Posterior vena cava (tissue), 2 donors: ENCODE results near the gene HEXA. TPM values are rescaled to one million over a fixed set of nuclear protein-coding genes. Genes with fewer than 3 reads are reported as not detected.
A peak's percentile ranks its signal among the peaks of the same experiment; 100 is the strongest.
"Not testable (repeated sequence)": the region's sequence is repeated elsewhere in the genome, so short reads cannot be mapped to it uniquely, and the experiment has no call there.

Experiments
- DNase-seq: peaks from one replicate; pipeline ENCODE4 v3.0.0-alpha.2; 2020; ENCODE audit warnings: low spot score
- intact Hi-C, 2 donors: fragments of 100-400 bp; cut with DNase I; formaldehyde crosslinking; loops; one replicate each; pipeline versions ENCODE4 v1.14.1 to v1.14.2; 2022 to 2023
- long read RNA-seq, 2 donors: library from polyadenylated mRNA; unstranded; transcript quantifications; one replicate each; pipeline ENCODE4 v2.0.0, GENCODE V29; 2020 to 2021
- total RNA-seq, 2 donors: library from RNA; stranded (reverse); fragmentation: NEBNext Ultra II Directional; extraction: Animal tissue kit (Norgen Biotek cat#: 25700); gene quantifications; one replicate each; pipeline ENCODE4 v1.2.1, GENCODE V29; 2021
- donor health status: DM: yes; HTN: yes; CAD: no.
- donor health status: DM: yes; HTN: yes; CAD: no.

HEXA gene
- 100 to 1,000 TPM in 1 of 2 donors, 10 to 100 TPM in 1; 84.0 to 120 TPM for total RNA-seq
- long read RNA-seq, donor 1, full-length matches to known transcripts: 43 of 54 reads
- long read RNA-seq, donor 1, partial matches to known transcripts: 3 of 54 reads
- long read RNA-seq, donor 1, other reads (novel, unspliced or antisense): 8 of 54 reads
- long read RNA-seq, donor 2, full-length matches to known transcripts: 193 of 216 reads
- long read RNA-seq, donor 2, partial matches to known transcripts: 12 of 216 reads
- long read RNA-seq, donor 2, other reads (novel, unspliced or antisense): 11 of 216 reads

DNA sequence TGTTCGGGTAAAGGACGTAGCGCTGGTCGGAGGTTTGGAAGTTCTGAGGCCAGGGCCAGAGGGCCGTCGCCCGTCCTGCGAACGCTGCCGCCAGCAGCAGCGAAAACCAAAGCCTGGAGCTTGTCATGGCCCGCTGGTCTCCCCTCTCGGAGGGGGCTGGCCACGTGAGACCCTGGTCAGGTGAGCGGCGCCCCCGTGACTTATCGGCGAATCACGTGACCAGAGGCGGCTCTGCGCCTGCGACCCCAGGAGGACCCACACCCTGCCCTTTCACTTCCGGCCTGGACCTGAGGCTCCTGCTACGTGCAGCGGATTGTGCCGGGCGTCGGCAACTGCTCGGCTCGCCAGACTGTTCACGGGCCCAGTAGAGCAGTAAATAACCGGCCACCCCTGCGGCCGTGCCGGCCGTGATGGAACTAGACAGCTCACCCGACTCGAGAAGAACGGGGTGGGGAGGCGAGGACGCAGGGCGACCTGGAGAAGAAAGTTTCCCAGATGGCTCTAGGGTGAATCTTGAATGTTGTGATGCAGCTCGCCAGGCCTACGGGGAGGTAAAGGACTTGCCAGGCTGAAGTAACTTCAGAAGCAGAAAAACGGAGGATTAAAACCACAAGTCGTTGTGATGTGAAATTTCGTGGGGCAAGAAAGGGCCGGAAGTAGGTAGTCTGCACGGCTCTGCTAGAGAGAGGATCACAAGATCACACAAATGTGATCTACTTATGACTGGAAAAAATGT, at the start of gene HEXA:
Gene HEXA (minus strand): TSS at position 169 of the 736 bp plus-strand sequence. CDS start 42 bp downstream, at position 127.
- peak; percentile 99 for DNase-seq
- intact Hi-C loops: no loop called here

DNA sequence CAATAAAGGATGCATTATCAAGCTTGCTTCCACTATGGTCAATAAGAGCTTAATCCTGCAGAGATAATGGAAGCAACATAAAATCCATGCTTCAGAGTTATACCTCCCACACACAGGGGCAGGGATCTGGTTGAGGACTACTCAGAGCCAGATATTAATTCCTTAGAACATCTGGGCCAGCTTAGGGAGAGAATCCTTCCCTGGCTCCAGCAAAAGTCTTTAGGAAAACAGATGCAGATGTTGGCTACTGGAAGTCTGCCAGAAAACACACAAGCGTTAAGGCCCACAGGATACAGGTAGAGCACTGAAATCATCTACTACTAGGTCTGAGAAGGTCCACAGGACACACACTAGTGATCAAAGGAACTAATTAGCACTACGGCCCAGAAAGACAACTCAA, 47.4 kb upstream of the HEXA start:
- intact Hi-C loops: no loop called here

DNA sequence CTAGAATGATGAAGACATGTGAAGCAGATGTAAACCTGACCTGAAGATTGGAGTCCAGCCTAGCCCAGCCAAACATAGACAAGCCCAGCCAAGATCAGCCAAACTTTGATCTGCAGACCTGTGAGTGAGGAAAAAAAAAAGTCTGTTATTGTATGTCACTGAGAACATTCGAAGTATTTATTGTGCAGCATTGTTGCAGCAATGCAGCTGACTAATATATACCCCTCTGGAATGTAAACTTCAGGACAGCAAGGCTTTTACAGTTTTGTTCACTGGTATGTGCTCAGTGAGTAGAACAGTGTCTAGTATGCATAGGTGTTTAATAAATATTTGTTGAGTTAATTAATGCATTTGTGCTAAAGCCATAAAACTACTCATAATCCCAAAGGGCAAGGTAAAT, 45.7 kb upstream of the HEXA start:
- no peak for DNase-seq
- intact Hi-C loops: no loop called here

More for the DNA sequence above, 47.4 kb upstream of the HEXA start:
- DNase-seq: no peak

DNA sequence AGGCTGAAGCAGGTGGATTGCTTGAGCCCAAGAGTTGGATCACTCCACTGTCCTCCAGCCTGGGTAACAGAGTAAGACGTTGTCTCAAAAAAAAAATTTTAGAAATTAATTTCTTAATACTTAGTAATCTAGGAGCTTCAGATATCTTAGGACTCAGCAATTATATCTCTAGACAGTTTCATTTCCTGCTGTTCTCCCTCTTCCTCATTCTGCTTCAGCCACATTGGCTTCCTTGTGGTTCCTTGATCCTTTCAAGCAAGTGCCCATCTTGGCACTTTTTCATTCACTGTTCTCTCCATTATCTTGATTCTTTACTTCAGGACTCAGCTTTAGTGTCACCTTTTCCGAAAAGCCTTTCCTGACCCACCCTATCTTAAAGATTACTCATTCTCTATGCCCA, 44.8 kb upstream of the HEXA start:
- no peak for DNase-seq

DNA sequence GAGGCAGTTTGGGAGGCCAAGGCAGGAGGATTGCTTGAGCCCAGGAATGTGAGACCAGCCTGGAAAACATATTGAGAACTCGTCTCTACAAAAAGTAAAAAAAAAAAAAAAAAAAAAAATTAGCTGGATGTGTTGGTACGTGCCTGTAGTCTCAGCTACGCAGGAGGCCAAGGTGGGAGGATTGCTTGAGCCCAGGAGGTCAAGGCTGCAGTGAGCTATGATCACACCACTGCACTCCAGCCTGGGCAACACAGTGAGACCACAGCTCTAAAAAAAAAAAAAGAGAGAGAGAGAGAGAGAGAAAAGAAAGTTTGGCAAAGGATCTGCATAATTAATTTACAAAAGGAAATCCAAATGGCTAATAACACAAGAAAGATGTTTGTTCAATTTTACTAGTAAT, 44.0 kb upstream of the HEXA start:
- intact Hi-C loops, DNase-seq: not testable (repeated sequence)

More for the DNA sequence above, 44.8 kb upstream of the HEXA start:
- intact Hi-C loops: no loop called here

DNA sequence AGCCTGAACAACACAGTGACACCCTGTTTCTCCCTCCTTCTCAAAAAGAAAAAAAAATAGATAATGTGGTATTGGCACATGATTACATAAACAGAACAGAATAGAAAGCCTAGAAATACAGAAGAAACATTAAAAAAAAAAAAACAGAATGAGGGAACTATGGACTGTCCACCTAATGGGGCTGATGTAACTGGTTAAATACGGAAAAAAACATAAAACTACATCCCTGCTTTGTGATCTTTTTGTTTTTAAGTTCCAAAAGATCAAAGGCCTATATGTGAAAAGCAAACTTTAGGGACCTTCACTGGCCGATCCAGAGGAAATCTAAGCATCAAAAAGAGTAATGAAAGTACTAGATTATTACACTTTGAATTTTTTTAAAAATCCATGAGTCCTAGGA, 39.5 kb upstream of the HEXA start:
- DNase-seq: no peak
- intact Hi-C loops: no loop called here

DNA sequence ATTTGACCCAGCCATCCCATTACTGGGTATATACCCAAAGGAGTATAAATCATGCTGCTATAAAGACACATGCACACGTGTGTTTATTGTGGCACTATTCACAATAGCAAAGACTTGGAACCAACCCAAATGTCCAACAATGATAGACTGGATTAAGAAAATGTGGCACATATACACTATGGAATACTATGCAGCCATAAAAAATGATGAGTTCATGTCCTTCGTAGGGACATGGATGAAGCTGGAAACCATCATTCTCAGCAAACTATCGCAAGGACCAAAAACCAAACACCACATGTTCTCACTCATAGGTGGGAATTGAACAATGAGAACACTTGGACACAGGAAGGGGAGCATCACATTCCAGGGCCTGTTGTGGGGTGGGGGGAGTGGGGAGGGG, 37.5 kb upstream of the HEXA start:
- DNase-seq, intact Hi-C loops: not testable (repeated sequence)

DNA sequence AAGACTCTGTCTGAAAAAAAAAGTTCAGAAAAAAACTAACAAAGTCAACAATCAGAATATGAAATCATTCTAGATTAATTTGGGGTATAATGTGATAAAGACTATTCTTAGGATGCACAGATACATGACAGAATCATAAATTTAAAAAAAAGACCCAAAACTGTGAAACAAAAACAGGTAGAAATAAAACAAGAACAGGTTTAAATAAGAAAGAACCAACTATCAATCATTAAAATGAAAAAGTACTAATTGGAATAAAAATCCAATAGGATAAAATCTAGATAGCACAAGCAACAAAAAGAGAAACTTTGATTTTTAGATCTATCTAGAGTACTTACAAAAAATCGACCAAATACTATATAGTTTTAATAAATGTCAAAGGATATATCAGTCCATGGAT, 35.7 kb upstream of the HEXA start:
- DNase-seq: no peak
- intact Hi-C loops: no loop called here

DNA sequence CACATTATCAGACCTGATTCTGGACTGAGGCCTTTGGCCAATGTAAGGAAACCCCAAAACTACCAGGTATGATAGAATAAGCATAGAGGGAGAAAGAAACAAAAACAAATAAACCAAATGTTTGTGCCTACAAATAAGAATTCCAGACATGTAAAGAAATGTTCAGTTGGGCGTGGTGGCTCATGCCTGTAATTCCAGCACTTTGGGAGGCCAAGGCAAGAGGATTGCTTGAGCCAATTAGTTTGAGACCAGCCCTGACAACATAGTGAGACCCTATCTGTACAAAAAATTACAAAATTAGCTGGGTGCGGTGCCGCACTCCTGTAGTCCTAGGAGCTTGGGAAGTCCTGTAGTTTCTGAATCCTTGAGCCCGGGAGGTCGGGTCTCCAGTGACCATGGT, 35.3 kb upstream of the HEXA start:
- intact Hi-C loops: no loop called here
- no peak for DNase-seq

DNA sequence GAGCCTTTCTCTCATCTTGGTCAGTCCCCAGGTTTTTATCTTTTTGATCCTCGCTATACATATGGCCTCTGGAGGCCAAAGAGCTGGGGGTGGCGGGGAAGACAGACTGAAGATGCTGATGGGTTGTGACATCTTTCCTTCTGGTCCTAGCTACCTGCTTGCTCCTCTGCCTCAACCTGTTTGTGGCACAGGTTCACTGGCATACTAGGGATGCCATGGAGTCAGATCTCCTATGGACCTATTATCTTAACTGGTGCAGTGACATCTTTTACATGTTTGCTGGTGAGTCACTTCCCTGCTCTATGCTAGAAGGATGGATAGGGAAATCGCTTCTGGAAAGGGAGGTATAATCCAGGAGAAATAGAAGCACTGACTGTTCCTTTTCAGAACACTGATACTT, 31.1 kb upstream of the HEXA start:
- intact Hi-C loops: no loop called here

DNA sequence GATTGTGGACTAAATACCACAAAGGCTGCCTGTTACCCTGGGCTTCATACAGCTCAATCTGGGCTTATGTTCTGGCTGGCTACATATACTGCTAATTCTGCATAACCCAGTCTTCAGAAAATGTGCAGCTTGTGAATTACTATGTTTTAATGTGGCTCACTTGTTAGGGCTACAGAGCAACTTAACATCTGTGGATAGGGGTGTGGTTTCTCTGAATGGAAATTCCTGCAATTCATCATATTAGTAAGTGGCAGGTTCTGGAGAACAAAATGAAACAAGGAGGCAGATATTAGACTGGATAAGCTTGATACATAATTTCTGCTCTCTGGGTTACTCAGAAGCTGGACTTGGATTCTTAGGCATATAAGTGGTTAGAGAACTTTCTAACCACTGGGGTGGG, 29.0 kb upstream of the HEXA start:
- DNase-seq: no peak
- intact Hi-C loops: no loop called here

More for the DNA sequence above, 31.1 kb upstream of the HEXA start:
- no peak for DNase-seq

DNA sequence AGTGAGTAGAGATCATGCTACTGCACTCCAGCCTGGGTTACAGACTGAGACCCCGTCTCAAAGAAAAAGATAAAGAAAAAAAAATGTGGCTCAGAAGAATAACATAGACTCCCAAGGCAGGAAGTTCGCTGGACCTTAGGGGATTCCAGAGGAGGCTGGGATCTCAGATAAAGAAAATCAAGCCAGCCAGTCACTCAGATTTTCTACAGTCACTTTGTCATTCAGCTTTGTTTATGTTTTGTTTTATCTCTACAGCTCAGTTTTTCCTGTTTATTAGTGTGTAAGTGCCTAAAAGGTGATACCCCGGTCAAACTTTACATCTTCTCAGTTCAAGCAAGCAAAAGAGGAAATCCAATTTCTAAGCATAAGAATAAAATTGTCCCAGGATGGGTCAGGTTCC, 28.5 kb upstream of the HEXA start:
- no peak for DNase-seq
- intact Hi-C loops: no loop called here

DNA sequence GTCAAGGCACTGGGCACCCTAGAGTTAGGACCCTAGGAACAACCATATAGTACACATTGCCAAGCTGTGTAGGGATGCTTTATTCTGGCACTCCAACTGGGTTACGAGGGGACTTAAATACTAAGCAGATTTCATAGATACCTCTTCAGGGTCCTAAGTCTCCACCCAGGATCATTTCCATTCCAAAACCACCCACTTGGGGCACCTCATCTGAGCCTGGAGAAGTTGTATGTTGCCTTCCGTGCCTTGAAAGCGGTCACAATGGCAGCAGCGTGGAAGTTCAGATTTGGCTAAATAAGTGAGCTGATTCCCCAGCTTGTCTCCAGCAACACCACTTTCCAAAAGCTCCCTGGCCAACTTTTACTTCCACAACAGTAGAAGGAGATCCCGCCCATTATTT, 26.9 kb upstream of the HEXA start:
- intact Hi-C loops: no loop called here
- DNase-seq: no peak

DNA sequence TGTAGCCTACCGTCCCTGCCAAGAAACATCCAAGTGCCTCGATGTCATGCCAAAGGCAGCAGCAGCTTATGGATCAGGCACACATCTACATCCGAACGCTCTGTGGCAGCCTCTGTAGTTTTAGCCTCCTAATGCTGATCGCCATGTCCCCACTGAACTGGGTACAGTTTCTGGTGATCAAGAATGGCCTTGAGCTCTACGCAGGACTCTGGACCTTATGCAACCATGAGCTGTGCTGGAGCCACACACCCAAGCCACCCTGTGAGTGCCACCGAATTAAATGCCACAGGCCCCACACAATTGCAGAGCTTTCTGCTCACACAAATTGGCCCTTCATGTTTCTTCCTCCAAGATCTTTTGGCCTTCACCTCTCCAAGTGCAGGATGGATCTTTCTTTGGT, 22.8 kb upstream of the HEXA start:
- intact Hi-C loops: loop anchor here in 1 of 2 donors (10.0 kb wide), 1 partner anchor 1864 kb away; no protein-coding TSS in a partner anchor
- DNase-seq: no peak

DNA sequence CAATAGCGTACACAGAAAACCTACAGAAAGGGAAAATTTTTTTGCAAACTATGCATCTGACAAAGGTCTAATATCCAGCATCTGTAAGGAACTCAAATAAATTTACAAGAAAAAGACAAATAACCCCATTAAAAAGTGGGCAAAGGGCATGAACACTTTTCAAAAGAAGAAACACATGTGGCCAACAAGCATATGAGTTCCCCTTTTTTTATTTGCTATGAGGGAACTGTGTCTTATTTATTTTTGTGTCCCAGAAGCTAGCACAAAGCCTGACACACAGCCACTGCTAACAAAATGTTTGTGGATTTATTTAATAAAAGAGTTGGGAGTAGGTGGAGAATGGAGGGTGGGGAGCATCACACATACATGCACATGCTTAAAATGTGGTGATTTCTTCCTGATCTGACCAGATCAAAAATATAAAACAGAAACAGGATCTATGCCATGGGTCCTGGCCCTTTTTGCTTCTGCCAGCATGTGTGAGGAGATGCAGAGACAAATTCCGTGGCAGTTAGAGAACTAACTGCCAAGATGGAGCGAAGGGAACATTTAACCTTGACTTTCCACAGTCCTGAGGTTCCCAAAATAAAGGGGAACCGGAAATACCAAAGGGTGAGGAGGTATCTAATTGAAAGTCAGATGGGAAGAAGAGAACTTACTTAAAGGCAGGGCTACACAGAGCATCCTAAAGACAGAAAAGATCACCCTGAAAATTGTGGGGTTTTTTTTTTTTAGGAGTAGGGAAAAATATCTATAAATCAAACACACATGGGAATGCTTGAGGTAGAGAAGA, 22.2 kb upstream of the HEXA start, which contains the start of gene TMEM202:
Gene TMEM202 (plus strand): TSS at position 510 of the 793 bp plus-strand sequence. CDS start 22 bp downstream, at position 532.
- DNase-seq: no peak
- intact Hi-C loops: loop anchor here in 1 of 2 donors (10.0 kb wide), 1 partner anchor 1863 kb away; no protein-coding TSS in a partner anchor

DNA sequence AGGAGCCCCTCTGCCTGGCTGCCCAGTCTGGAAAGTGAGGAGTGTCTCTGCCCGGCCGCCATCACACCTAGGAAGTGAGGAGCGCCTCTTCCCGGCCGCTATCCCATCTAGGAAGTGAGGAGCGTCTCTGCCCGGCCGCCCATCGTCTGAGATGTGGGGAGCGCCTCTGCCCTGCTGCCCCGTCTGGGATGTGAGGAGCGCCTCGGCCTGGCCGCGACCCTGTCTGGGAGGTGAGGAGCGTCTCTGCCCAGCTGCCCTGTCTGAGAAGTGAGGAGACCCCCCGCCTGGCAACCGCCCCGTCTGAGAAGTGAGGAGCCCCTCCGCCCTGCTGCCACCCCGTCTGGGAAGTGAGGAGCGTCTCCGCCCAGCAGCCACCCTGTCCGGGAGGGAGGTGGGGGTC, 20.5 kb upstream of the HEXA start:
- intact Hi-C loops: loop anchor here in 1 of 2 donors (10.0 kb wide), 1 partner anchor 1862 kb away; no protein-coding TSS in a partner anchor
- DNase-seq: not testable (repeated sequence)

DNA sequence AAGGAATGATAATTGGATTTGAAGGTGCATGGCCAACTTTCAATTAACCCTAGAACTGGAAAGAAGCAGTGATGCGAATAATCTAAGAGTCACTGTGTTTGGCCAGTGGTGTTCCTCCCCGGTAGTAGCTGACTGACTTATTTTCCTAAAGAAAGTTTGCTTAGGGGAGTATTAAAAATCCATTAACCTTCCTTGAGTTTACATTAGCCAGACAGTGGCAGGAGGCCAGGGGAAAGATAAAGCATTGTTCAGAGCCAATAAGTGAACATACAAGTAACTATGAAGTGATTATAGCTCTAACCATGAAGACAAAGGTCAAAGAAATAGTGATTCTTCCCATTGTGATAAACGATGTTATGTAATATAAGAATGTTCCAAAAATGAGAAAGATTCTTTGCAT, 13.4 kb upstream of the HEXA start:
- DNase-seq: no peak
- intact Hi-C loops: no loop called here

DNA sequence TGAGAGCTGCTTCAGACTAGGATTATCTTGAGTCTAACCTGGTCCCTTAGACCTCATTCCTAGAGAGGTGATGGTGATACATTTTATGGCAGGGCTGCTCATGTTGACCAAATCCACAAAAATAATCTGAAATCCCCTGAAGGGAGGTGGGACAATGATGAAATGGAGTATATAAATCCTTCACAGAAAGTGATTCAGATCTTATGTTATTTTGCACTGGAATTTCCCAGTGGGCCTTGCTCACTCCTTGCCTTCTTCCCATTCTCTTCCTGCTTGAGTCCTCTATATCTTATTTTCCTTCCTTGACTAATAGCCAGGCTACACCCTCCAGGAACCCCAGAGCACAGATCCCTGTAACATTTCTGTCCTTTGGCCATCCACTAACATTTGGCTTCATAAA, 11.9 kb upstream of the HEXA start:
- intact Hi-C loops: no loop called here
- no peak for DNase-seq

DNA sequence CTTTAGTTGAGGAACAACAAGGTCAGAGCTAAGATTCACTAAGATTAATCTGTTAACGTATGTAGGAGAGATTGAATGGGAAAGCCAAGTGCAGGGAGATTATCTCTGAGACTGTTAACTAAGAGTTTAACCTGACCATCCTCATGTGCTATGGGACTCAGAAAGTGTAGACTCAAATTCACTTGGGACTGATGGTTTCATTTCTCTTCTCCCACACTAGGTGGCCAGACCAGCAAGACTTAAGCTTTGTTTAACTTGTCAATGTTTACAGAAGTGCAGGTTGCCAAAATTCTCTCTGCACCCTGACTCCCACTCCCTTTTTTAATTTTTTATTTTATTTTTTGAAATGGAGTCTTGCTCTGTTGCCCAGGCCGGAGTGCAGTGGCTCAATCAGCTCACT, 6.3 kb upstream of the HEXA start:
- no peak for DNase-seq
- intact Hi-C loops: no loop called here

DNA sequence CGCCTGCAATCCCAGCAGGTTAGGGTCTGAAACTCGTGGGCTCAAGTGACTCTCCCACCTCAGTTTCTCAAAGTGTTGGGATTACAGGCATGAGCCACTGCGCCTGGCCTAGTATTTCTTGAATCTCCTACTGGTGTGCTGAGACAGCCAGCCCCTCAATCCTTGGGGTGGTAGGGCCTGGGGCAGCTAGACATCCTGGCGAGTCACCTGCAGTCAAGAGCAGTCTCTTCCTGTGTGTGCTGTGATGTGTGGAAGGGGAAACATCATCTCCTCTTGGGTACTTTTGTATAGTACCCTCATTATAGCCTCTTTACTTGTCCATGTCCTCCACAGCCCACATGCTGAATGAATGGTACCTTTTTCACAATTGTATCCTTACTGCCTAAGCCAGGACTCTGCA, 4.9 kb upstream of the HEXA start:
- intact Hi-C loops: no loop called here
- no peak for DNase-seq
